Measurements from ENCODE around the gene CDK6.

- TF ChIP-seq, protein P1, sequence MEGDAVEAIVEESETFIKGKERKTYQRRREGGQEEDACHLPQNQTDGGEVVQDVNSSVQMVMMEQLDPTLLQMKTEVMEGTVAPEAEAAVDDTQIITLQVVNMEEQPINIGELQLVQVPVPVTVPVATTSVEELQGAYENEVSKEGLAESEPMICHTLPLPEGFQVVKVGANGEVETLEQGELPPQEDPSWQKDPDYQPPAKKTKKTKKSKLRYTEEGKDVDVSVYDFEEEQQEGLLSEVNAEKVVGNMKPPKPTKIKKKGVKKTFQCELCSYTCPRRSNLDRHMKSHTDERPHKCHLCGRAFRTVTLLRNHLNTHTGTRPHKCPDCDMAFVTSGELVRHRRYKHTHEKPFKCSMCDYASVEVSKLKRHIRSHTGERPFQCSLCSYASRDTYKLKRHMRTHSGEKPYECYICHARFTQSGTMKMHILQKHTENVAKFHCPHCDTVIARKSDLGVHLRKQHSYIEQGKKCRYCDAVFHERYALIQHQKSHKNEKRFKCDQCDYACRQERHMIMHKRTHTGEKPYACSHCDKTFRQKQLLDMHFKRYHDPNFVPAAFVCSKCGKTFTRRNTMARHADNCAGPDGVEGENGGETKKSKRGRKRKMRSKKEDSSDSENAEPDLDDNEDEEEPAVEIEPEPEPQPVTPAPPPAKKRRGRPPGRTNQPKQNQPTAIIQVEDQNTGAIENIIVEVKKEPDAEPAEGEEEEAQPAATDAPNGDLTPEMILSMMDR (IDR thresholded peaks at IDR 0.05) = no peak
- no peak for TF ChIP-seq EP300 (IDR thresholded peaks at IDR 0.05; ENCODE audit: low read depth)
Observed at GRCh38 chr7:92835261-92835850, 1.0 kb downstream of the CDK6 start.

Measured in transverse colon (tissue), 3 donors.